C4-2B (cell line): ENCODE measurements around the gene NUMB.

Experiments used
- H3K27ac ChIP-seq: fragments of 450-650 bp; 2 replicates; pipeline ENCODE4 v1.5.1; 2017
- CTCF ChIP-seq: fragments of 450-650 bp; conservative IDR thresholded peaks from 2 replicates; pipeline ENCODE4 v1.5.1; 2017; ENCODE audit warnings: mild to moderate bottlenecking
- ZFX ChIP-seq: fragments of 450-650 bp; IDR thresholded peaks from 2 replicates; pipeline ENCODE4 v1.6.1; 2017

The NUMB gene

GRCh38 chr14:73472185-73473114 lies 14.1 kb upstream of the NUMB start:
- TF ChIP-seq ZFX (no peak), CTCF (peak; percentile 84)
- no peak overlapping the region for H3K27ac ChIP-seq

GRCh38 chr14:73471582-73472184 lies 13.3 kb upstream of the NUMB start:
- TF ChIP-seq ZFX (no peak), CTCF (no peak)
- no peak overlapping the region for H3K27ac ChIP-seq

- H3K27ac ChIP-seq = no peak overlapping the region
- no peak for TF ChIP-seq ZFX
- no peak for TF ChIP-seq CTCF
Observed at GRCh38 chr14:73468828-73469375, 10.6 kb upstream of the NUMB start.

- no peak overlapping the region for H3K27ac ChIP-seq
- TF ChIP-seq ZFX (no peak), CTCF (no peak)
Observed at GRCh38 chr14:73467800-73468199, 9.5 kb upstream of the NUMB start.

GRCh38 chr14:73467377-73467776 lies 9.0 kb upstream of the NUMB start:
- TF ChIP-seq ZFX (no peak), CTCF (no peak)
- no peak overlapping the region for H3K27ac ChIP-seq

GRCh38 chr14:73466861-73467260 lies 8.5 kb upstream of the NUMB start:
- no peak overlapping the region for H3K27ac ChIP-seq
- TF ChIP-seq ZFX (no peak), CTCF (no peak)
